ENCODE measurements around the gene RNF146. TPM values are rescaled to one million over a fixed set of nuclear protein-coding genes. Genes with fewer than 3 reads are reported as not detected.
A peak's percentile ranks its signal among the peaks of the same experiment; 100 is the strongest.

The RNF146 gene
- total and polyA plus RNA-seq, 2 of the 13 experiments (the other 11 are each of a cell fraction or from before 2014, with no cell fraction given) = 18.8 to 27.6 TPM

- TF ChIP-seq CHD4 (IDR thresholded peaks at IDR 0.05; ENCODE audit: borderline replicate concordance, low read length) = no peak
- no peak for TF ChIP-seq ZNF276 (CRISPR knock-in tag; IDR thresholded peaks at IDR 0.05; ENCODE audit: low read depth)
- no peak for TF ChIP-seq SRF (IDR thresholded peaks at IDR 0.05; ENCODE audit: low read depth, low read length)
- no peak for TF ChIP-seq TAF1 (CRISPR knock-in tag; IDR thresholded peaks at IDR 0.05)
- TF ChIP-seq PHF8 (CRISPR knock-in tag; IDR thresholded peaks at IDR 0.05) = no peak
- peak; percentile 76; the same call in 1 of the 2 replicates for TF ChIP-seq SP5 (CRISPR knock-in tag; IDR thresholded peaks at IDR 0.05; ENCODE audit: borderline replicate concordance, low read depth)
- TF ChIP-seq CENPBD1 (CRISPR knock-in tag; IDR thresholded peaks at IDR 0.05; ENCODE audit: borderline replicate concordance, low read depth) = no peak
- peak; percentile 68; the same call in 1 of the 2 replicates for TF ChIP-seq GFI1 (CRISPR knock-in tag; IDR thresholded peaks at IDR 0.05; ENCODE audit: borderline replicate concordance)
- TF ChIP-seq PHB2 (IDR thresholded peaks at IDR 0.05; ENCODE audit: partially characterized antibody) = no peak
- no peak for TF ChIP-seq ZC3H13 (CRISPR knock-in tag; IDR thresholded peaks at IDR 0.05)
- no peak for TF ChIP-seq ZIK1 (CRISPR knock-in tag; IDR thresholded peaks at IDR 0.05; ENCODE audit: borderline replicate concordance, low read depth)
- TF ChIP-seq MZF1 (CRISPR knock-in tag; IDR thresholded peaks at IDR 0.05; ENCODE audit: borderline replicate concordance) = no peak
- TF ChIP-seq TRAFD1 (CRISPR knock-in tag; IDR thresholded peaks at IDR 0.05; ENCODE audit: borderline replicate concordance) = no peak
- no peak for TF ChIP-seq KDM2A (CRISPR knock-in tag; IDR thresholded peaks at IDR 0.05; ENCODE audit: borderline replicate concordance, low read depth)
- no peak for TF ChIP-seq HOXA3 (CRISPR knock-in tag; IDR thresholded peaks at IDR 0.05)
- TF ChIP-seq XBP1 (CRISPR knock-in tag; IDR thresholded peaks at IDR 0.05) = no peak
- no peak for TF ChIP-seq ZNF362 (CRISPR knock-in tag; IDR thresholded peaks at IDR 0.05; ENCODE audit: borderline replicate concordance)
- TF ChIP-seq PRDM15 (CRISPR knock-in tag; IDR thresholded peaks at IDR 0.05) = no peak
- TF ChIP-seq ZNF136 (CRISPR knock-in tag; IDR thresholded peaks at IDR 0.05; ENCODE audit: low read depth) = no peak
- TF ChIP-seq ARID2 (CRISPR knock-in tag; IDR thresholded peaks at IDR 0.05; ENCODE audit: borderline replicate concordance) = peak; percentile 77
- no peak for TF ChIP-seq ZNF317 (CRISPR knock-in tag; IDR thresholded peaks at IDR 0.05)
- TF ChIP-seq TARDBP (CRISPR knock-in tag; IDR thresholded peaks at IDR 0.05) = 0 out of 2 replicates have a peak, but pooled peaks have one; percentile 41
Observed at GRCh38 chr6:127297502-127298070, 30.9 kb downstream of the RNF146 start (continued).
